ENCODE results near the gene OPCML. TPM values are rescaled to one million over a fixed set of nuclear protein-coding genes. Genes with fewer than 3 reads are reported as not detected.

Gene OPCML
- total RNA-seq, 1 donor from 2014 or later: not detected

- ChIA-PET CTCF (no interaction called here), POLR2A (no interaction called here)
- TF ChIP-seq CTCF (IDR thresholded peaks at IDR 0.05): no peak
- no peaks in the 10 kb centered on the region for H3K36me3 Mint-ChIP-seq (ENCODE audit: low read depth)
- no peaks in the 10 kb centered on the region for H3K27me3 Mint-ChIP-seq
- H3K4me3 Mint-ChIP-seq: no peak overlapping the region
- intact Hi-C loops (cut with micrococcal nuclease): no loop called here
- no peak for ATAC-seq (ENCODE audit: low read depth)
- H3K27ac Mint-ChIP-seq: no peak overlapping the region
- H3K9me3 Mint-ChIP-seq: no peaks in the 10 kb centered on the region
- H3K4me1 Mint-ChIP-seq: no peaks in the 10 kb centered on the region
- no peak for DNase-seq
Measured at GRCh38 chr11:133007027-133007584, 525.2 kb downstream of the OPCML start.

GRCh38 chr11:133004369-133004768 is 527.9 kb downstream of the OPCML start:
- no peaks in the 10 kb centered on the region for H3K27me3 Mint-ChIP-seq
- peaks cover 2% of the 10 kb centered on the region for H3K9me3 Mint-ChIP-seq
- TF ChIP-seq CTCF (IDR thresholded peaks at IDR 0.05): no peak
- H3K4me3 Mint-ChIP-seq: no peak overlapping the region
- intact Hi-C loops (cut with micrococcal nuclease): no loop called here
- H3K4me1 Mint-ChIP-seq: no peaks in the 10 kb centered on the region
- ATAC-seq (ENCODE audit: low read depth) (no peak), DNase-seq (no peak)
- ChIA-PET POLR2A (no interaction called here), CTCF (no interaction called here)
- H3K27ac Mint-ChIP-seq: no peak overlapping the region
- no peaks in the 10 kb centered on the region for H3K36me3 Mint-ChIP-seq (ENCODE audit: low read depth)

- H3K4me3 Mint-ChIP-seq: no peak overlapping the region
- no peak overlapping the region for H3K27ac Mint-ChIP-seq
- peaks cover 6% of the 10 kb centered on the region for H3K27me3 Mint-ChIP-seq
- H3K9me3 Mint-ChIP-seq: peaks cover 2% of the 10 kb centered on the region
- intact Hi-C loops (cut with micrococcal nuclease): no loop called here
- no peaks in the 10 kb centered on the region for H3K4me1 Mint-ChIP-seq
- ATAC-seq (ENCODE audit: low read depth) (no peak), DNase-seq (no peak)
- TF ChIP-seq CTCF (IDR thresholded peaks at IDR 0.05): no peak
- H3K36me3 Mint-ChIP-seq (ENCODE audit: low read depth): no peaks in the 10 kb centered on the region
- POLR2A ChIA-PET: no interaction called here
- CTCF ChIA-PET: no interaction called here
Measured at GRCh38 chr11:132999516-132999915, 532.8 kb downstream of the OPCML start.

- no peak for ATAC-seq (ENCODE audit: low read depth)
- no peak for TF ChIP-seq CTCF (IDR thresholded peaks at IDR 0.05)
- H3K27ac Mint-ChIP-seq: no peak overlapping the region
- DNase-seq: no peak
- H3K9me3 Mint-ChIP-seq: peaks cover 2% of the 10 kb centered on the region
- ChIA-PET POLR2A (no interaction called here), CTCF (no interaction called here)
- no peaks in the 10 kb centered on the region for H3K4me1 Mint-ChIP-seq
- H3K36me3 Mint-ChIP-seq (ENCODE audit: low read depth): no peaks in the 10 kb centered on the region
- no peak overlapping the region for H3K4me3 Mint-ChIP-seq
- peaks cover 7% of the 10 kb centered on the region for H3K27me3 Mint-ChIP-seq
- intact Hi-C loops (cut with micrococcal nuclease): no loop called here
Measured at GRCh38 chr11:132999031-132999430, 533.3 kb downstream of the OPCML start.

- peaks cover 3% of the 10 kb centered on the region for H3K9me3 Mint-ChIP-seq
- intact Hi-C loops (cut with micrococcal nuclease): no loop called here
- DNase-seq (no peak), ATAC-seq (ENCODE audit: low read depth) (no peak)
- no peaks in the 10 kb centered on the region for H3K36me3 Mint-ChIP-seq (ENCODE audit: low read depth)
- ChIA-PET POLR2A (no interaction called here), CTCF (no interaction called here)
- H3K4me1 Mint-ChIP-seq: no peaks in the 10 kb centered on the region
- no peak overlapping the region for H3K4me3 Mint-ChIP-seq
- H3K27ac Mint-ChIP-seq: no peak overlapping the region
- TF ChIP-seq CTCF (IDR thresholded peaks at IDR 0.05): no peak
- peaks cover 12% of the 10 kb centered on the region for H3K27me3 Mint-ChIP-seq
Measured at GRCh38 chr11:132997396-132997795, 534.9 kb downstream of the OPCML start.

Data from activated B cell treated with CpG ODN at 0.5 μM for 24 hours (primary cell).